Mesendoderm (in vitro differentiated cells): ENCODE results near the gene SLC22A4.

Experiments used
- DNase-seq: peaks from one replicate; pipeline ENCODE4 v3.0.0; 2013
- H2AK5ac ChIP-seq: 2 replicates; pipeline ENCODE4 v1.6.1; 2013; ENCODE audit warnings: low read length, inconsistent platforms
- H2BK120ac ChIP-seq: 2 replicates; pipeline ENCODE4 v1.6.1; 2013; ENCODE audit warnings: low read depth, mild to moderate bottlenecking, low read length, moderate library complexity, mixed read lengths
- H2BK15ac ChIP-seq: replicated peaks from 2 replicates; pipeline ENCODE4 v1.6.1; 2013; ENCODE audit warnings: low read depth, mild to moderate bottlenecking, moderate library complexity
- H2BK5ac ChIP-seq: 2 replicates; pipeline ENCODE4 v1.6.1; 2013; ENCODE audit warnings: low read length, inconsistent platforms
- H3K18ac ChIP-seq: 2 replicates; pipeline ENCODE4 v1.6.1; 2013; ENCODE audit warnings: mild to moderate bottlenecking, low read length, mixed read lengths
- H3K23ac ChIP-seq: one replicate; pipeline ENCODE4 v1.6.1; 2013; ENCODE audit warnings: low read length
- H3K27ac ChIP-seq: 2 replicates; pipeline ENCODE4 v1.5.1; 2013; ENCODE audit warnings: low read depth, mild to moderate bottlenecking, inconsistent platforms, low read length, moderate library complexity
- H3K27me3 ChIP-seq: 2 replicates; pipeline ENCODE4 v1.6.1; 2013; ENCODE audit warnings: low read length, control low read depth, mild to moderate bottlenecking, inconsistent platforms; ENCODE audit not compliant: insufficient read depth, poor library complexity
- H3K36me3 ChIP-seq: 2 replicates; pipeline ENCODE4 v1.6.1; 2013; ENCODE audit warnings: low read length, inconsistent platforms; ENCODE audit not compliant: control insufficient read depth, insufficient read depth
- H3K4ac ChIP-seq: one replicate; pipeline ENCODE4 v1.6.1; 2013; ENCODE audit warnings: low read depth, mild to moderate bottlenecking, low read length, moderate library complexity
- H3K4me1 ChIP-seq: 2 replicates; pipeline ENCODE4 v1.6.1; 2013; ENCODE audit warnings: low read depth, low read length, inconsistent platforms; ENCODE audit not compliant: control insufficient read depth
- H3K4me2 ChIP-seq: 2 replicates; pipeline ENCODE4 v1.6.1; 2013; ENCODE audit warnings: low read length
- H3K4me3 ChIP-seq: 2 replicates; pipeline ENCODE4 v1.5.1; 2013; ENCODE audit warnings: mild to moderate bottlenecking, low read length
- H3K56ac ChIP-seq: one replicate; pipeline ENCODE4 v1.6.1; 2013; ENCODE audit warnings: low read length
- H3K79me1 ChIP-seq: 2 replicates; pipeline ENCODE4 v1.6.1; 2013; ENCODE audit warnings: low read length, inconsistent platforms
- H3K79me2 ChIP-seq: 2 replicates; pipeline ENCODE4 v1.6.1; 2013; ENCODE audit warnings: mild to moderate bottlenecking, low read length; ENCODE audit not compliant: control insufficient read depth, insufficient read depth
- H3K9ac ChIP-seq: 2 replicates; pipeline ENCODE4 v1.6.1; 2013; ENCODE audit warnings: low read length, inconsistent platforms
- H4K5ac ChIP-seq: one replicate; pipeline ENCODE4 v1.6.1; 2013; ENCODE audit warnings: low read length
- H4K8ac ChIP-seq: one replicate; pipeline ENCODE4 v1.6.1; 2013; ENCODE audit warnings: low read depth, mild to moderate bottlenecking, control low read depth, low read length, moderate library complexity
- WGBS: extraction: QIAGEN DNeasy Blood & Tissue Kit; methylation state at CpG from one replicate; pipeline ENCODE4 v1.1.7; 2013; ENCODE audit warnings: low lambda C conversion rate, missing lambda C conversion rate; ENCODE audit not compliant: insufficient coverage; ENCODE audit errors: extremely low coverage; 5-methylcytosine and 5-hydroxymethylcytosine counted together

SLC22A4 gene

GRCh38 chr5:132372127-132372526 lies 77.9 kb downstream of the SLC22A4 start:
- Histone ChIP-seq H3K4me3 (no peak overlapping the region), H4K8ac (no peak overlapping the region), H3K23ac (no peak overlapping the region), H3K18ac (no peak overlapping the region), H3K9ac (no peak overlapping the region), H2BK120ac (no peak overlapping the region), H3K4ac (no peak overlapping the region), H3K56ac (no peak overlapping the region), H3K27ac (no peak overlapping the region), H3K79me2 (no peaks in the 10 kb centered on the region), H2BK15ac (no peak overlapping the region), H4K5ac (no peak overlapping the region), H3K36me3 (no peaks in the 10 kb centered on the region), H3K79me1 (no peaks in the 10 kb centered on the region), H3K27me3 (no peaks in the 10 kb centered on the region), H3K4me2 (no peak overlapping the region), H3K4me1 (no peaks in the 10 kb centered on the region), H2AK5ac (no peak overlapping the region), H2BK5ac (no peak overlapping the region)
- no CpG with 5 or more reads among the region's 2 CpGs for WGBS
- DNase-seq = no peak

GRCh38 chr5:132372542-132372941 lies 78.3 kb downstream of the SLC22A4 start:
- no peak overlapping the region for H3K4me3 ChIP-seq
- no peaks in the 10 kb centered on the region for H3K79me1 ChIP-seq
- no peak overlapping the region for H2BK120ac ChIP-seq
- H3K4ac ChIP-seq = no peak overlapping the region
- no peaks in the 10 kb centered on the region for H3K79me2 ChIP-seq
- no peak overlapping the region for H2AK5ac ChIP-seq
- H4K5ac ChIP-seq = no peak overlapping the region
- no peak overlapping the region for H4K8ac ChIP-seq
- no peak overlapping the region for H2BK15ac ChIP-seq
- H2BK5ac ChIP-seq = no peak overlapping the region
- H3K27ac ChIP-seq = no peak overlapping the region
- H3K9ac ChIP-seq = no peak overlapping the region
- no peak overlapping the region for H3K4me2 ChIP-seq
- no peaks in the 10 kb centered on the region for H3K36me3 ChIP-seq
- H3K56ac ChIP-seq = no peak overlapping the region
- no peaks in the 10 kb centered on the region for H3K4me1 ChIP-seq
- H3K23ac ChIP-seq = no peak overlapping the region
- no peak for DNase-seq
- no peak overlapping the region for H3K18ac ChIP-seq
- no peaks in the 10 kb centered on the region for H3K27me3 ChIP-seq

DNA sequence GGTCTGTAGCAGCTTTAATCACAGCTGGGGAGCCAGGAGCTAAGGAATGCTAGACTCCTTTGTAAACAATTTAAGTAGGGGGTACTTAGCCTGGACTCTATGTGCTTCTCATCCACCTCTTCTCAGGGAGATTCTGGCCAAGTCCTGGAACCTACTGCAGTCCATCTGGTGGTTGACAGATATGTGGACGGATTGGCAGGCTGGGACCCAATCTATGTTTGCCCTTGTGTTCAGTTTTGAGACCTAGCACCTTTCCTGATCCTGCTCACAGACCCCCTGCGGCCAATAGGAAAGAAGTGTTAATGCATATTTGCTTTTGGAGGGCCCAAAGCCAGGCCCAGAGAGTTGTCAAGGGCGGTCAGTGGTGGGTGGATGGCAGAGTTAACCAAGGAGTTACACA lies 81.8 kb downstream of the SLC22A4 start:
- Histone ChIP-seq H2BK15ac (no peak overlapping the region), H3K4ac (no peak overlapping the region), H3K79me2 (no peaks in the 10 kb centered on the region), H3K79me1 (no peaks in the 10 kb centered on the region), H3K27me3 (no peaks in the 10 kb centered on the region), H4K5ac (no peak overlapping the region), H2AK5ac (no peak overlapping the region), H3K36me3 (no peaks in the 10 kb centered on the region), H4K8ac (no peak overlapping the region), H3K9ac (no peak overlapping the region), H3K23ac (no peak overlapping the region), H3K18ac (no peak overlapping the region), H3K4me2 (no peak overlapping the region), H3K56ac (no peak overlapping the region), H3K4me3 (no peak overlapping the region), H2BK5ac (no peak overlapping the region), H3K27ac (no peak overlapping the region), H2BK120ac (no peak overlapping the region), H3K4me1 (no peaks in the 10 kb centered on the region)
- no peak for DNase-seq
- no CpG with 5 or more reads among the region's 3 CpGs for WGBS

- H2BK120ac ChIP-seq = no peak overlapping the region
- H3K27me3 ChIP-seq = no peaks in the 10 kb centered on the region
- H3K27ac ChIP-seq = no peak overlapping the region
- H3K36me3 ChIP-seq = no peaks in the 10 kb centered on the region
- no peaks in the 10 kb centered on the region for H3K79me1 ChIP-seq
- H3K4ac ChIP-seq = no peak overlapping the region
- no peak overlapping the region for H3K4me3 ChIP-seq
- no peak overlapping the region for H3K56ac ChIP-seq
- no peaks in the 10 kb centered on the region for H3K79me2 ChIP-seq
- H3K9ac ChIP-seq = no peak overlapping the region
- no peak overlapping the region for H3K4me2 ChIP-seq
- no peak overlapping the region for H4K8ac ChIP-seq
- WGBS = no CpG with 5 or more reads among the region's 16 CpGs
- H4K5ac ChIP-seq = no peak overlapping the region
- DNase-seq = no peak
- no peak overlapping the region for H3K23ac ChIP-seq
- no peak overlapping the region for H2BK5ac ChIP-seq
- no peak overlapping the region for H2AK5ac ChIP-seq
- no peak overlapping the region for H2BK15ac ChIP-seq
- H3K18ac ChIP-seq = no peak overlapping the region
- no peaks in the 10 kb centered on the region for H3K4me1 ChIP-seq
Observed at GRCh38 chr5:132376694-132377641, 82.8 kb downstream of the SLC22A4 start.

- no CpG with 5 or more reads among the region's 7 CpGs for WGBS
- Histone ChIP-seq H3K23ac (no peak overlapping the region), H2BK120ac (no peak overlapping the region), H3K79me1 (no peaks in the 10 kb centered on the region), H2BK5ac (no peak overlapping the region), H3K9ac (no peak overlapping the region), H3K56ac (no peak overlapping the region), H3K27me3 (no peaks in the 10 kb centered on the region), H2BK15ac (no peak overlapping the region), H3K18ac (no peak overlapping the region), H3K4me2 (no peak overlapping the region), H3K79me2 (no peaks in the 10 kb centered on the region), H3K27ac (no peak overlapping the region), H2AK5ac (no peak overlapping the region), H3K4me1 (no peaks in the 10 kb centered on the region), H4K5ac (no peak overlapping the region), H3K4ac (no peak overlapping the region), H4K8ac (no peak overlapping the region), H3K36me3 (no peaks in the 10 kb centered on the region), H3K4me3 (no peak overlapping the region)
- DNase-seq = no peak
Observed at GRCh38 chr5:132377738-132378137, 83.5 kb downstream of the SLC22A4 start.

DNA sequence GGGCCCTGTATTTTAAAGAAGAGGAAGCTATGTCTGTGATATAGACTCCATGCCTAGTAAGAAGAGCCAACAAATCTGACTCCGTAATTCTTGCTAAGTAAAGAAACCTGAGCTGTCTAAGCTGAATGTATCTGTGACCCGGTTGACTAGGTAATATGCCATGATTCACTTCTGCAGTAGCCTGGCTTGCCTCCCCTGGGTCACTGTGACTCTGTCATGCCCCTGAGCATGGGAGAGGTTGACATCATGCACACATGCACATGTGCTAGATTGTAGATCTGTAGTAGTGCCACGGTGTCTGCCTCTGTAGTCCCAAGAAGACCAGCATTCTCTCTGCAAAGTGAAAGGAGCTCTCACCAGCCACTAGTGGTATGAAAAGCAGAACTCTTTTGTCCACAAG lies 84.4 kb downstream of the SLC22A4 start:
- Histone ChIP-seq H3K27ac (no peak overlapping the region), H3K23ac (no peak overlapping the region), H2BK15ac (no peak overlapping the region), H4K8ac (no peak overlapping the region), H4K5ac (no peak overlapping the region), H3K56ac (no peak overlapping the region), H3K4me1 (no peaks in the 10 kb centered on the region), H3K4me3 (no peak overlapping the region), H3K27me3 (no peaks in the 10 kb centered on the region), H2BK120ac (no peak overlapping the region), H2AK5ac (no peak overlapping the region), H3K18ac (no peak overlapping the region), H3K36me3 (no peaks in the 10 kb centered on the region), H3K4me2 (no peak overlapping the region), H3K79me2 (no peaks in the 10 kb centered on the region), H3K4ac (no peak overlapping the region), H2BK5ac (no peak overlapping the region), H3K9ac (no peak overlapping the region), H3K79me1 (no peaks in the 10 kb centered on the region)
- no CpG with 5 or more reads among the region's 3 CpGs for WGBS
- no peak for DNase-seq
